ENCODE measurements around the gene PITPNC1. TPM values are rescaled to one million over a fixed set of nuclear protein-coding genes. Genes with fewer than 3 reads are reported as not detected.
"Not testable (repeated sequence)": the region's sequence is repeated elsewhere in the genome, so short reads cannot be mapped to it uniquely, and the experiment has no call there.

Gene PITPNC1
- total RNA-seq, 2 donors from 2014 or later, result 26.2 to 33.7 TPM

DNA sequence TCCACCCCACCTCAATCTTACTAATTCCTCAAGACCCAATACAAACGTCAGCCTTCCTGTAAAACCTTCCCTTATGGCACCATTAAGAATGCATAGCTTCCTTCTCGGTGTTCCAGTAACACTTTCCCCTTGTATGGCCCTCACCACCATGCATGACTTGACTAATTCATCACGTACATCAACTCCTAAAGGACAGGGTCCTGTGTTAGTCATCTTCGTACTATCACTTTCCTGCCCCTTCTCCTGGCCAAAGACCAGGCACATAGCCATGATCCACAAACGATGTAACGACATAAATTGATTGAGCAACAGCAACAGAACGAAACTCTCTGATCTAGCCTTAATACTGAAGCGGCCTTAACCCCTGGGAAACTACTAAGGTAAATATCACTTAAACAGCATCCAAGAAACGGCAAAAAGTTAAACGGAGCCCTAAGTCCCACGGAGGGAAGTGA lies 11.3 kb upstream of the PITPNC1 start:
- intact Hi-C loops (cut with DNase I), result loop anchor here in 1 of 2 donors (10.0 kb wide), 1 partner anchor 349 kb away; the partner anchor contains the start of gene NOL11

DNA sequence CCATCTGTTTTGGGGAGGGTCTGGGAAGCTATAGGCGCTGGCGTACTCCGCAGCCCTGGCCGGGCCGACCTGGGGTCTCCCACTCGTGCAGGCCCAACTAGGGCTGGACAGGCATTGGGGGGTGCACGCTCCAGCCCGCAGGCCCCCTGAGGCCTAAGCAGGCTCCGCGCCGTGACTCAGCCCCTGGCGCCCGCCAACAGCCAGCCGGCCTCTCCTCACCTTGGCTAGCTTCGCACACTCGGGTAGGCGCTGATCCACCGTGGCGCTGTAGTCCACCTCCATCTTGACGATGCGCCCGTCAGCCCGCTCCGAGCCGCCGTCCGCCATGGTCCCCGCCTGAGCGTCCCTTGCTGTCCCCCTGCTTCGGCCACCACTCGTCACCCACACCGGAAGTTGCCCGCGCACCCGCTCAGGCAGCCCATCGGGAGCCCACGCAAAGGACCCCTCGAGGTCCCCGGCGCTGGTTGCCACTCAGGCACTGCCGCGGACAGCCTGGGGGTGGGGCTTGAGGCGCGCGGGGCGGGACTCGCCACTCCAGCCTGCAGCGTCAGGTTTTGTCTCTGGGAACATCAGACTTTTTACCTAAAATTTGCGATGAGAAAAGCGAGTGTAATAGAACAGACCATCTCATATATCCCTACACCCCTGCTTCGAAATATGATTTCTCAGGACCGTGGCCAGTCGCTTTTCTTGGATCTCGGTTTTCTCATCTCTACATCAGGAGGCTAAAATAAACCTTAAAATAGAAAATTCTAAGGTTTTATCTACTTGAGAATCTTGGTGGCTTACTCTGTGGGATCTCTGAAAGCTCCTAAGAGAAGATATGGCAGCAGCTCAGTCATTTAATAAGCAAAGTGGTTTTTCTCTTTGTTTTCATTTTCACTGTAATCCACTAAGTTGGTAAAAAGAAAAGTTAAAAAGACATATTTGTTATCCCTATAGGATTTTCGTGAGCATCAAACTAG lies 10.6 kb upstream of the PITPNC1 start, which contains the start of gene PSMD12:
TSS of gene PSMD12 (minus strand) at position 385 of the 965 bp plus-strand sequence. CDS start at position 327, 58 bp downstream.
- ATAC-seq (peak; percentile 98), DNase-seq (peak; percentile 96)
- intact Hi-C loops (cut with DNase I), result loop anchor here in 1 of 2 donors (10.0 kb wide), 1 partner anchor 348 kb away; the partner anchor contains the start of gene NOL11

More for the DNA sequence above, 11.3 kb upstream of the PITPNC1 start:
- ATAC-seq (peak; percentile 19 to 42), DNase-seq (no peak)

- no peak for ATAC-seq
- no peak for DNase-seq
- intact Hi-C loops (cut with DNase I), result loop anchor here in 1 of 2 donors (10.0 kb wide), 2 partner anchors 235 to 345 kb away; partner anchors contain the start of gene NOL11
Observed at GRCh38 chr17:67369676-67370075, 7.4 kb upstream of the PITPNC1 start.

GRCh38 chr17:67372751-67373150 lies 4.3 kb upstream of the PITPNC1 start:
- intact Hi-C loops (cut with DNase I), result loop anchor here in 1 of 2 donors (10.0 kb wide), 1 partner anchor 232 kb away; no protein-coding TSS in a partner anchor
- DNase-seq (no peak), ATAC-seq (no peak)

GRCh38 chr17:67374329-67375053 lies 2.6 kb upstream of the PITPNC1 start:
- ATAC-seq, result peak; percentile 32 to 47

GRCh38 chr17:67375054-67375427 lies 2.0 kb upstream of the PITPNC1 start:
- ATAC-seq (no peak), DNase-seq (no peak)
- intact Hi-C loops (cut with DNase I), result loop anchor here (2.0 to 10.0 kb wide), 4 partner anchors 67 to 307 kb away; no protein-coding TSS in a partner anchor

More at GRCh38 chr17:67374329-67375053, 2.6 kb upstream of the PITPNC1 start:
- DNase-seq, result peak; percentile 92
- intact Hi-C loops (cut with DNase I), result loop anchor here (2.0 to 10.0 kb wide), 4 partner anchors 68 to 308 kb away; no protein-coding TSS in a partner anchor

DNA sequence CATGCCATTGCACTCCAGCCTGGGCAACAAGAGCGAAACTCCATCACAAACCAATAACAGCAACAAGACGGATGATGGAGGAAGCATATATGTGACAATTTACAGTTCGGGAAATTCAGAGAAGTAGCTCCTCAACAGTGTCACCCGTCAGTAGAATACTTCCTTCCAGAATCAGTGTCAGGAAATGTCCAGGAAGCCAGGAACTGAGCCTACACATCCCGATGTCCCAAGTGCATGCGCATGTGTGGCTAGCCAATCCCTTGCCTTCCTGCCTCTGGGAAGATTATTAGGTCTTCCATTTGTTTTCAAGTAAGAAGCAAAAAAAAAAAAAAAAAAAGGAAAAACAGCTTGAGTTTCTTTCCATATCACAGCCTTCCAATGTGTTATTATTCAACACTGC lies 1.4 kb upstream of the PITPNC1 start:
- DNase-seq (no peak), ATAC-seq (no peak)
- intact Hi-C loops (cut with DNase I), result loop anchor here (2.0 to 10.0 kb wide), 5 partner anchors 67 to 313 kb away; no protein-coding TSS in a partner anchor

- ATAC-seq, result no peak
- intact Hi-C loops (cut with DNase I), result loop anchor here (2.0 to 10.0 kb wide), 4 partner anchors 66 to 312 kb away; no protein-coding TSS in a partner anchor
- DNase-seq, result no peak
Observed at GRCh38 chr17:67376415-67376736, 705 bp upstream of the PITPNC1 start.

GRCh38 chr17:67377488-67378453 lies 690 bp downstream of the PITPNC1 start:
- DNase-seq (peak; percentile 60), ATAC-seq (peak; percentile 50 to 54)
- intact Hi-C loops (cut with DNase I), result loop anchor here (2.0 to 10.0 kb wide), 5 partner anchors 65 to 311 kb away; no protein-coding TSS in a partner anchor

- intact Hi-C loops (cut with DNase I), result loop anchor here (2.0 to 10.0 kb wide), 4 partner anchors 64 to 304 kb away; no protein-coding TSS in a partner anchor
- peak; percentile 55 to 67 for ATAC-seq
- DNase-seq, result peak; percentile 82
Observed at GRCh38 chr17:67378454-67379250, 1.6 kb downstream of the PITPNC1 start.

DNA sequence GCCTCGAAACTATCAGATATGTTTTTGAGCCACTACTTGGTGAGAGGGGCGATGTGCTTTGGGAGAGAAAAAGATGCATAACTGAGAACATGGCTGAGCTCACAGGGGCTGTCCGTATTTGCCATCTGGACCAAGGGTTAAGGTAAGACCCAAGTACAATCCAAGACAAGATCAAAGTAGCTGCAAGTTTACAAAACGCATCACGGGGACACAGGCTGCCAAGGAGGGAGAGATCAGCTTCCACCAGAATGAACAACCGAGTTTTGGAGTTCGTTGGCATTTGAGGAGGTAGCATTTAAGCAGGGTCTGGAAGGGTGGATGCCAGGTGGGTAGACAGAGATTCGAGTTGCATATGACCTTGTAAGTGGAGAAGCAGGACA lies 2.2 kb downstream of the PITPNC1 start:
- DNase-seq (no peak), ATAC-seq (no peak)
- intact Hi-C loops (cut with DNase I), result loop anchor here (2.0 to 10.0 kb wide), 4 partner anchors 63 to 303 kb away; no protein-coding TSS in a partner anchor

DNA sequence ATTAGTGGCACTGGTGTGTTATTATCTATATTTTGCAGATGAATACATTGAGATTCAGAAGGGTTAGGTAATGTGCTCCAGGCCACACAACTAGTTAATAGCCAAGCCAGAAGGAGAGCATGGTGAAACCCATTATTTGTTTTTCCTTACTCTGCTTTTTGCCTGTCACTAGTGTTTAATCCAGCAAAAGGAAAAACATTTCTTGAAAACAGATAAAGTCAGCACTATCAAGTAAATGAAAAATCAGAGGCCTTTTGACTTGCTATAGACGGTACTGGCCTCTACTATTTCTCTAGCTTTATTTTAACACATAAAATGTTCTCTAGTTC lies 4.8 kb downstream of the PITPNC1 start:
- intact Hi-C loops (cut with DNase I), result loop anchor here in 1 of 2 donors (5.0 kb wide), 1 partner anchor 95 kb away; no protein-coding TSS in a partner anchor
- no peak for DNase-seq
- ATAC-seq, result no peak

- no peak for ATAC-seq
- no peak for DNase-seq
- intact Hi-C loops (cut with DNase I), result no loop called here
Observed at GRCh38 chr17:67385122-67385988, 8.3 kb downstream of the PITPNC1 start.

- peak; percentile 49 for DNase-seq
- intact Hi-C loops (cut with DNase I), result no loop called here
Observed at GRCh38 chr17:67386965-67387551, 10.0 kb downstream of the PITPNC1 start.

GRCh38 chr17:67388536-67388935 lies 11.5 kb downstream of the PITPNC1 start:
- ATAC-seq; intact Hi-C loops (cut with DNase I): not testable (repeated sequence)

More at GRCh38 chr17:67386965-67387551, 10.0 kb downstream of the PITPNC1 start:
- ATAC-seq, result peak in 1 of 2 donors; percentile 57

GRCh38 chr17:67388986-67389385 lies 11.9 kb downstream of the PITPNC1 start:
- intact Hi-C loops (cut with DNase I), result no loop called here
- ATAC-seq (no peak), DNase-seq (no peak)

More at GRCh38 chr17:67388536-67388935, 11.5 kb downstream of the PITPNC1 start:
- not testable (repeated sequence) for DNase-seq
